Gastroesophageal sphincter (tissue), 4 donors: ENCODE data around the gene UCK1. TPM values are rescaled to one million over a fixed set of nuclear protein-coding genes. Genes with fewer than 3 reads are reported as not detected.

ENCODE experiments used
- ATAC-seq: fragments of 150-250 bp; one replicate; pipeline ENCODE4 v1.9.1; 2016; ENCODE audit warnings: mild to moderate bottlenecking, moderate library complexity
- H3K27ac ChIP-seq, 4 donors: fragments of 200-600 bp; sonication (generic) in 3 of 4; 1 replicate in 3 of 4; 2 replicates in 1 of 4; pipeline ENCODE4 v1.5.1; 2016 to 2019
- H3K27me3 ChIP-seq: fragments of 200-600 bp; sonication (generic); one replicate; pipeline ENCODE4 v1.5.1; 2019
- H3K36me3 ChIP-seq, 2 donors: fragments of 200-600 bp; sonication (generic); one replicate each; pipeline ENCODE4 v1.5.1; 2019; ENCODE audit warnings: control low read depth in 1 of 2
- H3K4me1 ChIP-seq, 3 donors: fragments of 200-600 bp; sonication (generic); 1 replicate in 2 of 3; 2 replicates in 1 of 3; pipeline ENCODE4 v1.5.1; 2016 to 2019; ENCODE audit warnings: control low read depth in 2 of 3
- H3K4me3 ChIP-seq, 2 donors: fragments of 200-600 bp; sonication (generic); one replicate each; pipeline ENCODE4 v1.5.1; 2019; ENCODE audit warnings: mild to moderate bottlenecking in 1 of 2, moderate library complexity in 1 of 2
- H3K9me3 ChIP-seq, 3 donors: fragments of 200-600 bp; sonication (generic); one replicate each; pipeline ENCODE4 v1.5.1; 2017 to 2019; ENCODE audit warnings: control low read depth in 2 of 3
- CTCF ChIP-seq, 4 experiments: fragments of 200-600 bp in 2 of 4; fragments of 450-650 bp in 2 of 4; sonication (generic) in 1 of 4; IDR thresholded peaks; one replicate each; pipeline ENCODE4 v1.5.1; 2017 to 2019; ENCODE audit warnings: antibody characterized with exemption in 4 of 4, mild to moderate bottlenecking in 2 of 4, moderate library complexity in 2 of 4
- EP300 ChIP-seq: sonication (generic); formaldehyde crosslinking; IDR thresholded peaks from one replicate; pipeline ENCODE4 v1.6.1; 2017; ENCODE audit warnings: antibody characterized with exemption, mild to moderate bottlenecking
- POLR2A ChIP-seq, 2 donors: fragments of 450-650 bp; IDR thresholded peaks; one replicate each; pipeline ENCODE4 v1.6.1; 2017; ENCODE audit warnings: antibody characterized with exemption in 2 of 2, mild to moderate bottlenecking in 2 of 2, moderate library complexity in 1 of 2
- POLR2AphosphoS5 ChIP-seq: sonication (generic); formaldehyde crosslinking; IDR thresholded peaks from one replicate; pipeline ENCODE4 v1.6.1; 2017; ENCODE audit warnings: antibody characterized with exemption
- WGBS, 2 donors: methylation state at CpG; one replicate each; pipeline ENCODE4 v1.1.5; 2018; ENCODE audit warnings: low coverage in 1 of 2; 5-methylcytosine and 5-hydroxymethylcytosine counted together
- total RNA-seq, 4 donors: library from RNA; depleted of rRNA; stranded (reverse); fragments of >200 nt; gene quantifications; one replicate each; pipeline ENCODE4 v1.1.0, GENCODE V29; 2016

UCK1 gene
- total RNA-seq, 4 donors from 2014 or later = 46.8 to 125 (median 51.4) TPM

- no peak for TF ChIP-seq EP300
- no peak for TF ChIP-seq POLR2AphosphoS5
- no peak for TF ChIP-seq CTCF (IDR thresholded peaks at IDR 0.05)
- TF ChIP-seq POLR2A (IDR thresholded peaks at IDR 0.05) = no peak
- Histone ChIP-seq H3K4me3 (no peak overlapping the region), H3K4me1 (no peaks in the 10 kb centered on the region), H3K27ac (no peak overlapping the region), H3K27me3 (peaks cover 1% of the 10 kb centered on the region), H3K9me3 (peaks cover 0 to 27% (median 0%) of the 10 kb centered on the region in 3 donors), H3K36me3 (no peaks in the 10 kb centered on the region)
- WGBS, 2 donors = 74 to 98% methylated on average over 4 to 5 of the region's 7 CpGs
- ATAC-seq = no peak
Observed at GRCh38 chr9:131539223-131539923, 8.3 kb upstream of the UCK1 start.

DNA sequence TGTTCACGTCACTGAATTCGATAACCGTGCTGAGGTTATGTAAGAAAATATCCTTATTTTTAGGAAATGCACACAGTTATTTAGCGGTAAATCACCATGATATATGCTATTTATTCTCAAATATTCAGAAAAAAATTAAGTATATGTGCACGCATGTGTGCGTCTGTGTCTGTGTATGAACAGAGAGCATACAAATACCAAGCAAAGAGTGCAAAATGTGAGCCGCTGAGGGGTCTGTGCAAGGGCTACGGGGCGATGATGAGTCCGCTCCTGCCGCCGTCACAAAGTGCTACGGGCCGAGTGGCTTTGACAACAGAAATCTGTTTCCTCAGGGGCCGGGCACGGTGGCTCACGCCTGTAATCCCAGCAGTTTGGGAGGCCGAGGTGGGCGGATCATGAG, 6.9 kb upstream of the UCK1 start:
- Histone ChIP-seq H3K4me1 (no peaks in the 10 kb centered on the region), H3K4me3 (no peak overlapping the region), H3K27ac (no peak overlapping the region), H3K9me3 (peaks cover 0 to 13% (median 0%) of the 10 kb centered on the region in 3 donors), H3K27me3 (no peaks in the 10 kb centered on the region), H3K36me3 (no peaks in the 10 kb centered on the region)
- 91 to 96% methylated on average over 11 to 13 of the region's 19 CpGs for WGBS, 2 donors
- no peak for ATAC-seq
- TF ChIP-seq CTCF (IDR thresholded peaks at IDR 0.05) = no peak
- TF ChIP-seq POLR2AphosphoS5 = no peak
- no peak for TF ChIP-seq POLR2A (IDR thresholded peaks at IDR 0.05)
- no peak for TF ChIP-seq EP300

DNA sequence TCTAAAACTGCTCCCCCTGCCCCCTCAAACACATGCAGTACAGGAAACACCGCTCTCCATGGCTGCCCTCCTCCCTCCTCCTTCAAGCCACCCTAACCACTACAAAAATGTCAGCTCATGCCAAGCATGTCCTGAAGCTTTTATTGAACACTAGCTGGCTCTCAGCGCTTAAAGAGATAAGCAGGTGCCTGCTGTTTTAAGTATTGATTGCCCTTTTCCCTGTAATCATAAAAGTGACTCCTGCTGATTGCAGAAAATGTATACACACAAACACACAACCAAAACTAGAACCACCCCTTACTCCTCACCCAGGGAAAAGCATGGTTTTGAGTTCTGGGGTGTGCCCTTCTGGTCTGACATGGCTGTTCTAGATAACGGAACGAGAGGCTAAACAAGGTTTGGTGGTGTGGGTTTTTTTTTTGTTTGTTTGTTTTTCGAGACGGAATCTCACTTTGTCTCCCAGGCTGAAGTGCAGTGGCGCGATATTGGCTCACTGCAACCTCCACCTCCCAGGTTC, 3.7 kb upstream of the UCK1 start:
- TF ChIP-seq EP300 (no peak), POLR2A (IDR thresholded peaks at IDR 0.05) (no peak), POLR2AphosphoS5 (no peak), CTCF (IDR thresholded peaks at IDR 0.05) (no peak)
- H3K9me3 ChIP-seq = no peaks in the 10 kb centered on the region
- H3K27ac ChIP-seq = no peak overlapping the region
- H3K27me3 ChIP-seq = no peaks in the 10 kb centered on the region
- WGBS, 2 donors = 37 to 57% methylated on average over 5 to 7 of the region's 8 CpGs
- ATAC-seq = no peak
- H3K4me1 ChIP-seq = peaks cover 0 to 14% (median 10%) of the 10 kb centered on the region in 3 donors
- no peak overlapping the region for H3K4me3 ChIP-seq
- H3K36me3 ChIP-seq = peaks cover 0 to 3% of the 10 kb centered on the region in 2 donors

GRCh38 chr9:131530546-131530919, 530 bp downstream of the UCK1 start:
- Histone ChIP-seq H3K9me3 (no peaks in the 10 kb centered on the region), H3K27me3 (no peaks in the 10 kb centered on the region), H3K36me3 (peaks cover 0 to 45% of the 10 kb centered on the region in 2 donors), H3K4me3 (peak overlapping the region; percentile 92 to 99), H3K27ac (peak overlapping the region; percentile 57 to 89 (median 87)), H3K4me1 (peaks cover 0 to 21% (median 12%) of the 10 kb centered on the region in 3 donors)
- 0% methylated on average over 2 of the region's 29 CpGs; no CpG with 5 or more reads in 1 of the 2 donors for WGBS, 2 donors
- ATAC-seq = peak; percentile 25
- TF ChIP-seq POLR2AphosphoS5 = no peak
- peak in 3 of 4 experiments; percentile 5 to 39 (median 30) for TF ChIP-seq CTCF (IDR thresholded peaks at IDR 0.05)
